K562 (cell line): ENCODE data around the gene ETV3. TPM values are rescaled to one million over a fixed set of nuclear protein-coding genes. Genes with fewer than 3 reads are reported as not detected.

Source experiments
- ARID1B ChIP-seq: fragments of 450-650 bp; IDR thresholded peaks from 2 replicates; pipeline ENCODE4 v1.6.1; 2016; ENCODE audit warnings: antibody characterized with exemption, mild to moderate bottlenecking, inconsistent platforms
- HDAC1 ChIP-seq, 2 experiments: fragments of 450-650 bp; IDR thresholded peaks; 2 replicates each; pipeline ENCODE4 v1.6.1; 2016 to 2017; ENCODE audit warnings: inconsistent platforms in 1 of 2, mild to moderate bottlenecking in 1 of 2, moderate library complexity in 1 of 2
- HSF4 ChIP-seq: fragments of 250-450 bp; sonication (Bioruptor Pico); IDR thresholded peaks from 2 replicates; pipeline ENCODE4 v2.1.2; 2022; ENCODE audit warnings: mild to moderate bottlenecking, moderate library complexity, borderline replicate concordance
- MAFF ChIP-seq: IDR thresholded peaks from 2 replicates; pipeline ENCODE4 v1.6.1; 2012; ENCODE audit warnings: low read length, improper control_type of control experiment
- PHF21A ChIP-seq: fragments of 450-650 bp; IDR thresholded peaks from 2 replicates; pipeline ENCODE4 v1.6.1; 2017; ENCODE audit warnings: low read depth, borderline replicate concordance
- PTBP1 ChIP-seq: fragments of 200-400 bp; formaldehyde crosslinking; IDR thresholded peaks from 2 replicates; pipeline ENCODE4 v1.6.1; 2017; ENCODE audit warnings: low read depth, low read length
- SMC3 ChIP-seq: conservative IDR thresholded peaks from 2 replicates; pipeline ENCODE4 v1.6.1; 2011; ENCODE audit warnings: low read depth, low read length, improper control_type of control experiment; ENCODE audit not compliant: insufficient read depth
- TBP ChIP-seq: optimal IDR thresholded peaks from 2 replicates; pipeline ENCODE3; 2011; ENCODE audit warnings: low read depth, low read length, improper control_type of control experiment
- ZNF740 ChIP-seq, 3 experiments: fragments of 200-800 bp in 1 of 3; sonication (Bioruptor generic) in 1 of 3; sonication (generic) in 1 of 3; formaldehyde crosslinking in 1 of 3; IDR thresholded peaks; 2 replicates each; pipeline versions ENCODE4 v1.6.1 to v1.8.0; 2016 to 2022; ENCODE audit warnings: mild to moderate bottlenecking in 2 of 3, missing compliant biosample characterization in 2 of 3, missing genetic modification characterization in 2 of 3, missing genetic modification reagents in 1 of 3
- polyA plus RNA-seq, 8 experiments: library from polyadenylated mRNA; depleted of rRNA in 4 of 8; stranded (reverse) in 5 of 8; unstranded in 3 of 8; fragments of >200 nt; fragmentation: Nextera tagmentation in 2 of 8; fragmentation: Illumina TruSeq in 1 of 8; extraction: Ambion mirVana in 2 of 8; extraction: Trizol in 1 of 8; gene quantifications; 2 replicates each; pipeline versions ENCODE4 v1.2.1 to v1.2.3, GENCODE V29; 2011 to 2014; ENCODE audit warnings: inconsistent platforms in 1 of 8, missing spikeins in 1 of 8
- total RNA-seq, 7 experiments: library from RNA; depleted of rRNA in 6 of 7; stranded (reverse); fragments of >200 nt in 6 of 7; fragmentation: Illumina TruSeq in 2 of 7; extraction: Trizol in 2 of 7; gene quantifications; 2 replicates each; pipeline versions ENCODE4 v1.2.1 to v1.2.3, GENCODE V29; 2011 to 2021; ENCODE audit warnings: low replicate concordance in 1 of 7
- TF ChIP-seq, protein P1 (sequence below): fragments of 250-450 bp; sonication (Bioruptor Pico); IDR thresholded peaks from 2 replicates; pipeline ENCODE4 v1.8.0; 2022; ENCODE audit warnings: inconsistent platforms
- TF ChIP-seq, protein P2 (sequence below), 2 experiments: IDR thresholded peaks; 2 replicates each; pipeline ENCODE4 v1.6.1; 2012; ENCODE audit warnings: improper control_type of control experiment in 2 of 2, low read depth in 2 of 2, low read length in 2 of 2, borderline replicate concordance in 1 of 2
- TF ChIP-seq, protein P3 (sequence below), 2 experiments: fragments of 450-650 bp; IDR thresholded peaks; 2 replicates each; pipeline ENCODE4 v1.6.1; 2016
- TF ChIP-seq, protein P4 (sequence below), 2 experiments: fragments of 200-800 bp in 1 of 2; sonication (Bioruptor generic) in 1 of 2; sonication (generic) in 1 of 2; formaldehyde crosslinking in 1 of 2; IDR thresholded peaks in 1 of 2; conservative IDR thresholded peaks in 1 of 2; 2 replicates each; pipeline versions ENCODE4 v1.5.0 to v1.6.1; 2016 to 2020; ENCODE audit warnings: missing compliant biosample characterization in 1 of 2, missing genetic modification characterization in 1 of 2, missing genetic modification reagents in 1 of 2
- TF ChIP-seq, protein P5 (sequence below): IDR thresholded peaks from 3 replicates; pipeline ENCODE4 v1.6.1; 2011; ENCODE audit warnings: borderline replicate concordance, mild to moderate bottlenecking; ENCODE audit not compliant: insufficient read length, insufficient read depth

ETV3 gene
- total and polyA plus RNA-seq, 9 of the 15 experiments (the other 6 are each of a cell fraction or from before 2014, with no cell fraction given), result 3.1 to 16.0 (median 9.0) TPM

GRCh38 chr1:157138220-157139051, at the start of gene ETV3 (continued):
- TF ChIP-seq PHF21A (no peak), PTBP1 (no peak), ZNF740 (CRISPR knock-in tag; IDR thresholded peaks at IDR 0.05) (peak; percentile 40; the same call in 1 of the 2 replicates), ZNF740 (tag; IDR thresholded peaks at IDR 0.05) (peak in 1 of 2 experiments; percentile 43; a peak in 1 of 4 replicates), ARID1B (no peak), TBP (peak; percentile 72), HSF4 (CRISPR knock-in tag) (no peak), HDAC1 (IDR thresholded peaks at IDR 0.05) (no peak; a peak in 1 of 4 replicates), MAFF (no peak), SMC3 (no peak)
- TF ChIP-seq, protein P1, sequence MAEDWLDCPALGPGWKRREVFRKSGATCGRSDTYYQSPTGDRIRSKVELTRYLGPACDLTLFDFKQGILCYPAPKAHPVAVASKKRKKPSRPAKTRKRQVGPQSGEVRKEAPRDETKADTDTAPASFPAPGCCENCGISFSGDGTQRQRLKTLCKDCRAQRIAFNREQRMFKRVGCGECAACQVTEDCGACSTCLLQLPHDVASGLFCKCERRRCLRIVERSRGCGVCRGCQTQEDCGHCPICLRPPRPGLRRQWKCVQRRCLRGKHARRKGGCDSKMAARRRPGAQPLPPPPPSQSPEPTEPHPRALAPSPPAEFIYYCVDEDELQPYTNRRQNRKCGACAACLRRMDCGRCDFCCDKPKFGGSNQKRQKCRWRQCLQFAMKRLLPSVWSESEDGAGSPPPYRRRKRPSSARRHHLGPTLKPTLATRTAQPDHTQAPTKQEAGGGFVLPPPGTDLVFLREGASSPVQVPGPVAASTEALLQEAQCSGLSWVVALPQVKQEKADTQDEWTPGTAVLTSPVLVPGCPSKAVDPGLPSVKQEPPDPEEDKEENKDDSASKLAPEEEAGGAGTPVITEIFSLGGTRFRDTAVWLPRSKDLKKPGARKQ (CRISPR knock-in tag), result no peak
- TF ChIP-seq, protein P2, sequence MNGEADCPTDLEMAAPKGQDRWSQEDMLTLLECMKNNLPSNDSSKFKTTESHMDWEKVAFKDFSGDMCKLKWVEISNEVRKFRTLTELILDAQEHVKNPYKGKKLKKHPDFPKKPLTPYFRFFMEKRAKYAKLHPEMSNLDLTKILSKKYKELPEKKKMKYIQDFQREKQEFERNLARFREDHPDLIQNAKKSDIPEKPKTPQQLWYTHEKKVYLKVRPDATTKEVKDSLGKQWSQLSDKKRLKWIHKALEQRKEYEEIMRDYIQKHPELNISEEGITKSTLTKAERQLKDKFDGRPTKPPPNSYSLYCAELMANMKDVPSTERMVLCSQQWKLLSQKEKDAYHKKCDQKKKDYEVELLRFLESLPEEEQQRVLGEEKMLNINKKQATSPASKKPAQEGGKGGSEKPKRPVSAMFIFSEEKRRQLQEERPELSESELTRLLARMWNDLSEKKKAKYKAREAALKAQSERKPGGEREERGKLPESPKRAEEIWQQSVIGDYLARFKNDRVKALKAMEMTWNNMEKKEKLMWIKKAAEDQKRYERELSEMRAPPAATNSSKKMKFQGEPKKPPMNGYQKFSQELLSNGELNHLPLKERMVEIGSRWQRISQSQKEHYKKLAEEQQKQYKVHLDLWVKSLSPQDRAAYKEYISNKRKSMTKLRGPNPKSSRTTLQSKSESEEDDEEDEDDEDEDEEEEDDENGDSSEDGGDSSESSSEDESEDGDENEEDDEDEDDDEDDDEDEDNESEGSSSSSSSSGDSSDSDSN (IDR thresholded peaks at IDR 0.05; ENCODE audit: borderline replicate concordance in 1 of 2, low read depth in 2 of 2, low read length in 2 of 2), result 0 out of 4 replicates have a peak, but pooled peaks of 1 of the 2 experiments have one; percentile 60
- TF ChIP-seq, protein P3, sequence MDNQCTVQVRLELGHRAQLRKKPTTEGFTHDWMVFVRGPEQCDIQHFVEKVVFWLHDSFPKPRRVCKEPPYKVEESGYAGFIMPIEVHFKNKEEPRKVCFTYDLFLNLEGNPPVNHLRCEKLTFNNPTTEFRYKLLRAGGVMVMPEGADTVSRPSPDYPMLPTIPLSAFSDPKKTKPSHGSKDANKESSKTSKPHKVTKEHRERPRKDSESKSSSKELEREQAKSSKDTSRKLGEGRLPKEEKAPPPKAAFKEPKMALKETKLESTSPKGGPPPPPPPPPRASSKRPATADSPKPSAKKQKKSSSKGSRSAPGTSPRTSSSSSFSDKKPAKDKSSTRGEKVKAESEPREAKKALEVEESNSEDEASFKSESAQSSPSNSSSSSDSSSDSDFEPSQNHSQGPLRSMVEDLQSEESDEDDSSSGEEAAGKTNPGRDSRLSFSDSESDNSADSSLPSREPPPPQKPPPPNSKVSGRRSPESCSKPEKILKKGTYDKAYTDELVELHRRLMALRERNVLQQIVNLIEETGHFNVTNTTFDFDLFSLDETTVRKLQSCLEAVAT (IDR thresholded peaks at IDR 0.05), result no peak
- TF ChIP-seq, protein P4, sequence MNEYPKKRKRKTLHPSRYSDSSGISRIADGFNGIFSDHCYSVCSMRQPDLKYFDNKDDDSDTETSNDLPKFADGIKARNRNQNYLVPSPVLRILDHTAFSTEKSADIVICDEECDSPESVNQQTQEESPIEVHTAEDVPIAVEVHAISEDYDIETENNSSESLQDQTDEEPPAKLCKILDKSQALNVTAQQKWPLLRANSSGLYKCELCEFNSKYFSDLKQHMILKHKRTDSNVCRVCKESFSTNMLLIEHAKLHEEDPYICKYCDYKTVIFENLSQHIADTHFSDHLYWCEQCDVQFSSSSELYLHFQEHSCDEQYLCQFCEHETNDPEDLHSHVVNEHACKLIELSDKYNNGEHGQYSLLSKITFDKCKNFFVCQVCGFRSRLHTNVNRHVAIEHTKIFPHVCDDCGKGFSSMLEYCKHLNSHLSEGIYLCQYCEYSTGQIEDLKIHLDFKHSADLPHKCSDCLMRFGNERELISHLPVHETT (CRISPR knock-in tag; conservative IDR thresholded peaks at IDR 0.05 in 1 of 2, IDR thresholded peaks at IDR 0.05 in 1 of 2), result peak in 1 of 2 experiments; percentile 98; a peak in 2 of 4 replicates
- TF ChIP-seq, protein P5, sequence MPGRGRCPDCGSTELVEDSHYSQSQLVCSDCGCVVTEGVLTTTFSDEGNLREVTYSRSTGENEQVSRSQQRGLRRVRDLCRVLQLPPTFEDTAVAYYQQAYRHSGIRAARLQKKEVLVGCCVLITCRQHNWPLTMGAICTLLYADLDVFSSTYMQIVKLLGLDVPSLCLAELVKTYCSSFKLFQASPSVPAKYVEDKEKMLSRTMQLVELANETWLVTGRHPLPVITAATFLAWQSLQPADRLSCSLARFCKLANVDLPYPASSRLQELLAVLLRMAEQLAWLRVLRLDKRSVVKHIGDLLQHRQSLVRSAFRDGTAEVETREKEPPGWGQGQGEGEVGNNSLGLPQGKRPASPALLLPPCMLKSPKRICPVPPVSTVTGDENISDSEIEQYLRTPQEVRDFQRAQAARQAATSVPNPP, result no peak
